Kidney glomerular epithelial cell (primary cell): Measurements from ENCODE around the gene LRRC63.
"Not testable (repeated sequence)": the region's sequence is repeated elsewhere in the genome, so short reads cannot be mapped to it uniquely, and the experiment has no call there.

Source experiments
- DNase-seq: peaks from one replicate; lab custom pipeline; 2025; lab: John Stamatoyannopoulos, UW

LRRC63 gene

DNA sequence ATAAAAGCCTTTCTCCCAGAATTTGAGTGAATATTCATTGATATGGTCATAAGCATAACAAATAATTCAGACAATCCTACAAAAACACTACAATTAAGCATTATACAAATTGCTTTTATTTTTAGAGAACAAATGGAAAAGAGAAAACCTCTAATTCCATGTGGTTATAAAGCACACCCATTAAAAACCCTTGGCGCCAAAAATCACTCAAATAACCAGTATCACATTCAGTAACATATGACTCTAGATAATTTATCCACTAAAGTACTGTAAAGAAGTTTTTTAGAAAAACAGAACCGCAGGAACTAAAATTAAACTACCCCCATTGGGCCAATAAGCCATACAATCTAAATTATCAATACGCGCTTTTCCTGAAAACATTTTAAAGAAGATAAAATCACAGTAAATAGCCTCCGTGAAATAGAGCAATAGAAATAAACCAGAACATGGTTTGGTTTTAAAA is 30.3 kb upstream of the LRRC63 start:
- no peak for DNase-seq

DNA sequence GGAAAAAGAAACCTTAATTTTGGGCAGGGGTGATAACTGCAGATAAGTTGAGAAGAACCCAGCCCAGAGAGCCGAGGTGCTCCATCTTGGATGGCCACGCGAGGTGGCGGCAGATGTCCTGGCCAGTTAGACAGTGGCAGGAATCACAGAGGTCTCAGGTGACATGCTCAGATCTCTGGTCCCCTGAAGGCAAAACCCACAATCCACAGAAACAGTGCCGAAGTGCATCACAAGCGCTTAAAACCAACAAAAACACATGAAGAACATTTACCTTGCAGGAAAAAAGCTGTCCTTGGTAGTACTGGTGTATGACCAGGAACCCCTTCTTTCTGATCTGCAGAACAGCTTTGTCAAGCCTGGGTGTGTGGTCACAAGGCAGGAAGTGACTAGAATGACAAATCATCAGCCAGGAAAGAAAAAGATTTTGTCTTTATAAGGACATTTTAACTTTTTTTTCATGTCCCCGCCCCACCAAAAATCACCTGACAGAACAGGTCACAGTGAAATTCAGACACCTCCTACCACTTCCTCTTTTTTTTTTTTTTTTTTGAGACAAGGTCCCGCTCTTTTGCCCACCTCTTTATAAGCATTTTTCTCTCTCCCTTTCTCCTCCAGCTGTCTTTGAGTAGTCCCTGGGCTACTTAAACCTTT is 29.8 kb upstream of the LRRC63 start, which contains the start of gene LCP1:
LCP1 (minus strand) TSS at position 338 of the 651 bp plus-strand sequence. CDS start 22,515 bp downstream, outside the sequence.
- DNase-seq: no peak

DNA sequence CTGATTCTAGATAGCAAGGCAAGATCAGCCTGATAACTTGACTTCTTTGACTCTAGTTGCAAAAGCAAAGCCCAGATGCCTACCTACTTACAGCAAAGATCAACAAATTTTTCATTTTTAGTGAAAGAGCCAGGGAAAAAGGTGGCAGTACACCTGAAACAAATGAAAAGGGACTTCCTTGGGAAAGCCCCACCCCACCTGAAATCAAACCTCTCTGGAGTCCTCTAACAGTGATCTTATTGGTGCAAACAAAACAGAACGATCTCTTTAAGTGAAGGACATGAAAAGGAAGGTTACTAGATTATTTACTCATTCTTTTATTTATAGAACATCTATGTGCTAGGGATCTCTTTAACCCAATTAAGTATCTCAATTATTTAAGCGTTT is 29.2 kb upstream of the LRRC63 start:
- DNase-seq: no peak

DNA sequence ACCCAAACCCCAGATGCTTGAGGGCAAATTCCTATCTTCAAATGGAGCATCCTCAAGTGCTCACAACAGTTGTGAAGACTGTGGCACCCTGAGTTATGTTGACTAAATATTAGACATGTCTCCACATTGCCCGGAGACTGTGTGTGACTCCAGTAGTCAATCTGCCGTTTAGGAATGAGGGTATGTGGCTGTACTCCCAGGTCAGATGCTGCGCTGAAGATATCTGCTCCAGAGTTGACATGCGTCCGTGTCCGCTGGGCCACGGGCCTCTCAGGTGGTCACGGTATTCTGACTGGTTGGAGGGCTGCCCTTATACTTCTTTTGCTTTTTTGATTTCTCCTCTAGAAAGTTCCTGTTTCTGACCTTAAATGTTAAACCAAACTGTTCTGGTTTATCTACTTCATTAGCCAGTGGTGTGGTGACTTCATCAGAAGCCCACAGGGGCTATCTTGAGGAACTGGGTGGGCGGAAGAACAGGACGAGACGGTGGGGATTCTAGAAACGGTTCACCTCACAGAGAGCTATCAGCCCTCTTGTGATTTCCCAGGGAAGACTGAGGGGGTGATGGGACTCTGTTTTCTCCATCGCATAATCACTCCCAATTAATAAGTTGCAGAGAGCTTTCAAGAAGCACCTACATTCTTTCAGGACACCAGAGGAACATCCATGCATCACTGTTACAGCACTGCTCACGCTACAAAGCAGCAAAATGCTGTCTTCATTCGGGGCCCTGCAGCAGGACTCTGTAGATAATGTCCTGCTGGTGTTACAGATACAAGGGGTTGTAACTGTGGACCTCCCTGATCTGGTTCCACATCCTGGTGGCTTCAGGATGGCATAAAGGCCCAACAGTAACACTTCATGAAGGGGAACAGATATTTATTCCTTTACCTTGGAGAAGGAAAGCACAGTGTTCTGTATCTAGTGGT is 28.4 kb upstream of the LRRC63 start:
- no peak for DNase-seq

DNA sequence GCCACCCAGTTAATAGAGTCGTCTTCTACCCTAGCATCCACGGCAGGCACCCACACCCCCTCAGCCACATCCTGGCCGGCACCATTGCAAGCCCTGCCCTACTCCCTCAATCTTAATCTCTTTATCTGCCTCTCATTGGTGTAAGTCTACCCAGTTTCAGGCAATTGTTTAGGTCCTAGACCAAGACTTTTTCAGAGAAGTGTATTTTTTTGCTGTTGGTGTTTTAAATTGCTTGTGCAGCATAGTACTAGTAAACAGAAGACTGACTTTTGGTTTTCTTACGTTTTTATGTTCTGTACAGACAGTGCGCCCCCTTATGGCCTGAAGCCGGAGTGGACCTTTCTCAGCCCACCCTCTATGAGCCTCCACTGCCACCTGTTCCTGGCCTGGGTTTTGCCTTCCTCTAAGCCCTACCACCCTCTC is 27.4 kb upstream of the LRRC63 start:
- no peak for DNase-seq

DNA sequence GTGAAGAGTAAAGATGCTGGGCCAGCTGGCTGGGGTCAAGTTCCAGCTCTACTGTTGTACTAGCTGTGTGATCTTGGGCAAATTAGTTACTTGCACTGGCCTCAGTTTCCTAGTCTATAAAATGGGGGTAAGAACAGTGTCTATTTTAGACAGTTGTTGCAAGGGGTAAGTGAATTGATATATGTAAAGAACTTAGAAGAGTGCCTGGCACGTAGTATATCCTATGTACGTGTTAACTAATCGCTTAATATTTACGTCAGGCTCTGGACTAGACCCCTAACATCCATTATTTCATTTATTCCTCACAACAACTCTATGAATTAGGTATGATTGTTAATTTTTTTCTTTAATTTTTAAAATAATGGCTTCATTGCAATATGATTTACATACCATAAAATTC is 26.1 kb upstream of the LRRC63 start:
- no peak for DNase-seq

DNA sequence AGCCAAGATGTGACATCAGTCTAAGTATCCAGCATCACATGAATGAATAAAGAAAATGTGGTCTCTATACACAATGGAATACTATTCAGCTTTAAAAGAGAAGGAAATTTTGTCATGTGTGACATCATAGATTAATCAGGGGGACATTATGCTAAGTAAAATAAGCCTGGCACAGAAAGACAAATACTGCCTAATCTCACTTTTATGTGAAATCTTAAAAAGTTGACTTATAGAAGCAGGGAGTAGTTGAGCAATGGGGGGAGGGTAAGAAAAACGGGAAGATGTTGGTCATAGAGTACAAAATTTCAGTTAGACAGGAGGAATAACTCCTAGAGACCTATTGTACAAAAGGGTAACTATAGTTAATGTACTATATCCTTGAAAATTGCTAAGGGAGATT is 19.3 kb upstream of the LRRC63 start:
- no peak for DNase-seq

- no peak for DNase-seq
Measured at GRCh38 chr13:46195016-46195415, 16.7 kb upstream of the LRRC63 start.

DNA sequence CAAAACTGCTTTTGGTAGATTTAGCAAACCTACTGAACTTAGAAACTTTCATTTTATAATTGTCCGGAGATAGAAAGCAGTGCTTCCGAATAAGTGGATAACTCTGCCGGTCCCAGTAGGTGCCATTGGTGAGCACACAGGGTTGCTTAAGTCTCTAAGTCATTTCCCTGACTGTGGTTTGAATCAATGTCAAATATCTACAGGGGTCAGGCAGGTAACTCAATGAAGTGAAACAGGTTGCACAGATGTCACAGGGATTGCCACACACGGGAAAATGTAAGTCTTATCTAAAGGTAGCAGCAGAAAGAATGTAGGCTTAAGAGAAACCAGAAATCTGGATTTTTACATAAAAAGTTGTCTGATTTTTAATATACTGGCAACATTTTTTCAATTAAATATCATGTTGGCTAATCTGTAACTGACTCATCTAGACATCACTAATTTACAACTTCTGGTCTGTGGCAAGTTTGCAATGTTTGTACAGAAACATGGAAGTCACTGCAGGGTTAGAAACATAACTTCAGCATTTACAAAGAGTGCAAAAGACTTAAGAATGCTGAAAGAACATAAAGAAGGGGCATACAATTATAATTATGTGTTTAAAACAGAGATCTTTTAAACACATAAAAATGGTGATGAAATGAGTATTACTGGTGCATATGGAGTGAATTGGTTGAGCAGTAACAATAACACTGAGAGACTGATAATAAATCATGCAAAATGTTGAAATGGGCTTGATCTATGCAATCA is 14.3 kb upstream of the LRRC63 start:
- DNase-seq: no peak

DNA sequence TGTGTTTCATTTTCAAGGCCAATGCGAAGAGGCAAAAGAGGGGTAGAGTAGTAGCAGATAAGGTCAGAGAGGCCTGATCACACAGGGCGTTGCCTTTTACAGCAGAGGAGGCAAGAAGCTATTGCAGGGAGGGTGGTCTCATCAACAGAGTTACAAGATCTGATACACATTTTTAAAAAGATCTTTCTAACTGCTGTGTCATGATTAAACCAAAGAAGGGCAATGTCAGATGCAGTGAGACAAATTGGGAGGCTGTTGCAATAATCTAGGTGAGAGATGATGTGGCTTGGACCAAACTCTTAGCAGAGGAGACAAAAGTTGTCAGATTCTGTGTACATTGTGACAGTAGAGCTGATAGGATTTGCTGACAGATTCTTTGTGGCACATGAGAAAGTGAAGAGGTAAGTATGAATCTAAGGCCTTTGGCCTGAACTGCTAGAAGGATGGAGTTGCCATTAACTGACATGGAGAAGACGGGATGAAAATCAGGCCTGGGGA is 13.0 kb upstream of the LRRC63 start:
- DNase-seq: no peak

- no peak for DNase-seq
Measured at GRCh38 chr13:46202188-46202795, 9.4 kb upstream of the LRRC63 start.

GRCh38 chr13:46202966-46203365 is 8.8 kb upstream of the LRRC63 start:
- no peak for DNase-seq

GRCh38 chr13:46206143-46206542 is 5.6 kb upstream of the LRRC63 start:
- no peak for DNase-seq

DNA sequence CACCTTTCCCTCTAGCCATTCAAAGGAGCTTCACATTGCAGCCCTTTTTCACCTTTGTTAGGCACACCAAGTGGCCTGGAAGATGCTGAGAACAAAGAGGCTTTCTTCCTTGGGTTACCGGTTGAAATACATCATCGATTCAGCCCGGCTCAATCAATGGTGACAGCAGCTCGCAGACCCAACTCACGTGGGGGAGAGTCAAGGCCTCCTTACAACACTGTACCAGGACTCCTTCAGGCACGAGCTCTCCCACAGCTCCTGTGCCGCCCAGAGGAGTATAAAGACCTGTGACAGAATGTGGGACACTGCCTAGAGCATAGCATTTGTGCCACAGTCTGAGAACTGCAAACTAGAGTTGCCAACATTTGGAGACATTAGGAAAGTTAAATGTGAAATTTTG is 3.9 kb upstream of the LRRC63 start:
- DNase-seq: no peak

GRCh38 chr13:46210362-46211083 is 1.2 kb upstream of the LRRC63 start:
- DNase-seq: no peak

DNA sequence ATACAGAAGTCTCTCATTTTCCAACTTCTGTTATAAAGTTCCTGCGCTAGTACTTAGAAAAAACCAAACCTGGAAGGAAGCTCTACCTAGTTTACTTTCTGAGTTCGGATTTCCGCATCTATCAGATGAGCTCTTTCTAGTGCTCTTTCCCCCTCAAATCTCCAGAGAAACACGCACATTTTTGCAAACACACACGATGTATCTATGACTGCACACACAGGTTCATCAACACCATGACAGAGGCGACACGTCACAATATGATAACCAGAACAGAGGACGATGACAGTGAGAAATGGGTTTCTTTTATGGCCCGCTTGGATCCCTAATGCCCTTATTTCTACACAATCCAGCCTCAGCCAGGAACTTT is 629 bp upstream of the LRRC63 start:
- no peak for DNase-seq

GRCh38 chr13:46213242-46213641 is 1.5 kb downstream of the LRRC63 start:
- peak; percentile 38 for DNase-seq

GRCh38 chr13:46214741-46215140 is 3.0 kb downstream of the LRRC63 start:
- not testable (repeated sequence) for DNase-seq

DNA sequence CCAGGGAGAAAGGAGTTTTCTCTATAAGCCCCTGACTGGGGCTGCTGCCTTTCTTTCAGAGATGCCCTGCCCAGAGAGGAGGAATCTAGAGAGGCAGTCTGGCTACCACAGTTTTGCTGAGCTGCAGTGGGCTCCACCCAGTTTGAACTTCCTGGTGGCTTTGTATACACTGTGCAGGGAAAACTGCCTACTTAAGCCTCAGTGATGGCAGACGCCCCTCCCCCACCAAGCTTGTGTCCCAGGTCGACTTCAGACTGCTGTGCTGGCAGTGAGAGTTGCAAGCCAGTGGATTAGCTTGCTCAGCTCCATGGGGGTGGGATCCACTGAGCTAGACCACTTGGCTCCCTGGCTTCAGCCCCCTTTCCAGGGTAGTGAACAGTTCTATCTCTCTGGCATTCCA is 8.5 kb downstream of the LRRC63 start:
- not testable (repeated sequence) for DNase-seq

- DNase-seq: no peak
Measured at GRCh38 chr13:46229251-46229650, 17.5 kb downstream of the LRRC63 start.

DNA sequence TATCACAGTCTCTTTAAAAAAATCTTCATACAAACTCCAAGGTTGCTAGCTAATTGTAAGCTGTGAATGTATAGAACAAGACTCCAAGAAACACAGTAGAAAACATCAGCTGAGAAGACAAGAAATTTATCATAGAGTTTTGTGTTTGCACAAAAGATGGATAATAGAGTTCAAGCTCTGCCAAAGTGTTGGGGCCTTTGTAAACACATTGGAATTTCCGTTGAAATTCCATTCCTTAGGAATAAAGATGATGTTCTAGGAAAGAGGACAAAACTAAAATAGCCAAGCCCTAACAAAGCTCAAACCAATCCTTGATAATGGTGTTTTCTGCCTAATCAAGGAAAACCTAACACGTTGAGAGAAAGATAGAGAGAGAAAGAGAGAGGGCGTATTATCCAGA is 20.6 kb downstream of the LRRC63 start:
- DNase-seq: no peak
